ENCODE data around the gene FNDC4. TPM values are rescaled to one million over a fixed set of nuclear protein-coding genes. Genes with fewer than 3 reads are reported as not detected.

Gene FNDC4
- total RNA-seq, 1 donor from 2014 or later: 7.3 TPM

DNA sequence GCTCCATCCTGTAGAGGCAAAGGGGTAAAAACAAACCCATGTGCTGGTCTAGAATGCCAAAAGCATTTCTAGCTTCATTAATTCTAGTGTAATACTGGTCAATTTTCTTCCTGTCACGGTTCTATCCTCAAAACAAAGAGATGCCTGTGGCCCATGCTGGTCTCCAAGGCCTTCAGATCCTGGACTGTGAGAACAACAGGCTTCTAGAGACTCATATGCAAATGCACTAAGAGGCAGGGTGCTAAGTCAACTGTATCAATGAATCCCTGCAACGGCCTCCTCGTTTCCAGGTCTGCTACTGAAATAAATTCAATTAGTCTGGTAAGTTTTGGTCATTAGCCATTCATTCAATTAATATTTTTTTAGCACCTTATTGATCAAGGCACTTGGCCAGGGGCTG, 9.5 kb downstream of the FNDC4 start:
- Mint-ChIP-seq H3K4me1 (ENCODE audit: low read depth, unreplicated experiment) (no peaks in the 10 kb centered on the region), H3K9me3 (ENCODE audit: unreplicated experiment) (no peaks in the 10 kb centered on the region), H3K4me3 (ENCODE audit: unreplicated experiment) (no peak overlapping the region), H3K36me3 (ENCODE audit: low read depth, unreplicated experiment) (peaks cover 9% of the 10 kb centered on the region), H3K27ac (ENCODE audit: unreplicated experiment) (no peak overlapping the region), H3K27me3 (ENCODE audit: low read depth, unreplicated experiment) (no peaks in the 10 kb centered on the region)
- no peak overlapping the region for H3K4me3 ChIP-seq (ENCODE audit: insufficient read depth, low read depth, low read length)
- H4K20me1 ChIP-seq (ENCODE audit: insufficient read depth, low read length): no peaks in the 10 kb centered on the region
- peaks cover 4% of the 10 kb centered on the region for H3K36me3 ChIP-seq (ENCODE audit: insufficient read depth, low read length)
- no peak overlapping the region for H3K9ac ChIP-seq (ENCODE audit: low read length)
- no peak overlapping the region for H2AFZ ChIP-seq (ENCODE audit: low read depth, low read length)
- H3K79me2 ChIP-seq (ENCODE audit: insufficient read depth, low read length): peaks cover 10% of the 10 kb centered on the region
- H3K9me3 ChIP-seq (ENCODE audit: insufficient read depth, low read depth, low read length): no peaks in the 10 kb centered on the region
- DNase-seq (ENCODE audit: low read depth) (no peak), FAIRE-seq (no peak)
- H3K4me1 ChIP-seq (ENCODE audit: insufficient read depth, low read length): peaks cover 8% of the 10 kb centered on the region
- TF ChIP-seq, protein P1, sequence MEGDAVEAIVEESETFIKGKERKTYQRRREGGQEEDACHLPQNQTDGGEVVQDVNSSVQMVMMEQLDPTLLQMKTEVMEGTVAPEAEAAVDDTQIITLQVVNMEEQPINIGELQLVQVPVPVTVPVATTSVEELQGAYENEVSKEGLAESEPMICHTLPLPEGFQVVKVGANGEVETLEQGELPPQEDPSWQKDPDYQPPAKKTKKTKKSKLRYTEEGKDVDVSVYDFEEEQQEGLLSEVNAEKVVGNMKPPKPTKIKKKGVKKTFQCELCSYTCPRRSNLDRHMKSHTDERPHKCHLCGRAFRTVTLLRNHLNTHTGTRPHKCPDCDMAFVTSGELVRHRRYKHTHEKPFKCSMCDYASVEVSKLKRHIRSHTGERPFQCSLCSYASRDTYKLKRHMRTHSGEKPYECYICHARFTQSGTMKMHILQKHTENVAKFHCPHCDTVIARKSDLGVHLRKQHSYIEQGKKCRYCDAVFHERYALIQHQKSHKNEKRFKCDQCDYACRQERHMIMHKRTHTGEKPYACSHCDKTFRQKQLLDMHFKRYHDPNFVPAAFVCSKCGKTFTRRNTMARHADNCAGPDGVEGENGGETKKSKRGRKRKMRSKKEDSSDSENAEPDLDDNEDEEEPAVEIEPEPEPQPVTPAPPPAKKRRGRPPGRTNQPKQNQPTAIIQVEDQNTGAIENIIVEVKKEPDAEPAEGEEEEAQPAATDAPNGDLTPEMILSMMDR (IDR thresholded peaks at IDR 0.05; ENCODE audit: insufficient read depth, low read depth, low read length): no peak
- H3K27ac ChIP-seq (ENCODE audit: low read depth, low read length): no peak overlapping the region
- H3K4me2 ChIP-seq (ENCODE audit: low read length): no peak overlapping the region
- no peaks in the 10 kb centered on the region for H3K27me3 ChIP-seq (ENCODE audit: insufficient read depth, low read length)

DNA sequence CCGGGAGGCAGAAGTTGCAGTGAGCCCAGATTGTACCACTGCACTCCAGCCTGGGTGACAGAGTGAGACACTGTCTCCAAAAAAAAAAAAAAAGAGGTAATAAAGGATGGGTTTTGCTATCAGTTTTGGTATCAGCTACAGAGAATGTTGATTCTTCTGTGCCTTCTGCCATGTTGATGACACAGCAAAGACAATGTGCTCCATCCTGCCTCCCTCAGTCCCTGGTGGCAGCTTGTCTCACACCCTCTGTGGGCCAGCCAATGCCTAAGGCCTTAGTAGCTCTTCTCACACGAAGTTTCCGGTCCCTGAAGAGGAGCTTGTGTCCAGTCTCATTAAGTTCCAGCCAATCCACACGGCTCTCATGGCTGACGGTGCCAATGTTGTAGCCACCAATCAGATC, 23.0 kb downstream of the FNDC4 start:
- Histone ChIP-seq H3K9ac (ENCODE audit: low read length) (no peak overlapping the region), H3K79me2 (ENCODE audit: insufficient read depth, low read length) (no peaks in the 10 kb centered on the region), H4K20me1 (ENCODE audit: insufficient read depth, low read length) (no peaks in the 10 kb centered on the region), H3K36me3 (ENCODE audit: insufficient read depth, low read length) (peaks cover 25% of the 10 kb centered on the region), H2AFZ (ENCODE audit: low read depth, low read length) (no peak overlapping the region), H3K27me3 (ENCODE audit: insufficient read depth, low read length) (no peaks in the 10 kb centered on the region), H3K4me2 (ENCODE audit: low read length) (no peak overlapping the region), H3K4me1 (ENCODE audit: insufficient read depth, low read length) (no peaks in the 10 kb centered on the region), H3K9me3 (ENCODE audit: insufficient read depth, low read depth, low read length) (no peaks in the 10 kb centered on the region), H3K27ac (ENCODE audit: low read depth, low read length) (no peak overlapping the region), H3K4me3 (ENCODE audit: insufficient read depth, low read depth, low read length) (no peak overlapping the region)
- no peaks in the 10 kb centered on the region for H3K27me3 Mint-ChIP-seq (ENCODE audit: low read depth, unreplicated experiment)
- DNase-seq (ENCODE audit: low read depth): no peak
- H3K4me1 Mint-ChIP-seq (ENCODE audit: low read depth, unreplicated experiment): no peaks in the 10 kb centered on the region
- no peak for FAIRE-seq
- peaks cover 15% of the 10 kb centered on the region for H3K36me3 Mint-ChIP-seq (ENCODE audit: low read depth, unreplicated experiment)
- no peak overlapping the region for H3K4me3 Mint-ChIP-seq (ENCODE audit: unreplicated experiment)
- no peaks in the 10 kb centered on the region for H3K9me3 Mint-ChIP-seq (ENCODE audit: unreplicated experiment)
- TF ChIP-seq EZH2 (IDR thresholded peaks at IDR 0.05; ENCODE audit: insufficient read depth, low read length): no peak
- TF ChIP-seq, protein P1 (IDR thresholded peaks at IDR 0.05; ENCODE audit: insufficient read depth, low read depth, low read length): no peak
- H3K27ac Mint-ChIP-seq (ENCODE audit: unreplicated experiment): no peak overlapping the region

DNA sequence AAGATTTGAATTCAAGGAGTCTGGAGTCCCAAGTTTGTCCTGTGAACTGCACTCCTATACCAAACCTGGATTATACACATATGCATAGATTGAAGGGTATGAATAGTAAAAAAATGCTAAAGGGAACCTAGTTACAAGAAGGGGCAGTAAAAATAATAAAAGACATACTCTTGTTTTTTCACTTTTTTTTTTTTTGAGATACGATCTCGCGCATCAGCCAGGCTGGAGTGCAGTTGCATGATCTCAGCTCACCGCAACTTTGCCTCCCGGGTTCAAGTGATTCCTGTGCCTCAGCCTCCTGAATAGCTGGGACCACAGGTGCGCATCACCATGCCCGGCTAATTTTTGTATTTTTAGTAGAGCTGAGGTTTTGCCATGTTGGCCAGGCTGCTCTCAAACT, 30.6 kb downstream of the FNDC4 start:
- H4K20me1 ChIP-seq (ENCODE audit: insufficient read depth, low read length): no peaks in the 10 kb centered on the region
- no peaks in the 10 kb centered on the region for H3K4me1 Mint-ChIP-seq (ENCODE audit: low read depth, unreplicated experiment)
- H3K36me3 Mint-ChIP-seq (ENCODE audit: low read depth, unreplicated experiment): peaks cover 26% of the 10 kb centered on the region
- no peak overlapping the region for H3K4me2 ChIP-seq (ENCODE audit: low read length)
- FAIRE-seq (no peak), DNase-seq (ENCODE audit: low read depth) (no peak)
- H3K27ac ChIP-seq (ENCODE audit: low read depth, low read length): no peak overlapping the region
- no peak for TF ChIP-seq EZH2 (IDR thresholded peaks at IDR 0.05; ENCODE audit: insufficient read depth, low read length)
- TF ChIP-seq, protein P1 (IDR thresholded peaks at IDR 0.05; ENCODE audit: insufficient read depth, low read depth, low read length): no peak
- H3K27me3 Mint-ChIP-seq (ENCODE audit: low read depth, unreplicated experiment): no peaks in the 10 kb centered on the region
- no peak overlapping the region for H3K27ac Mint-ChIP-seq (ENCODE audit: unreplicated experiment)
- H3K9ac ChIP-seq (ENCODE audit: low read length): no peak overlapping the region
- no peak overlapping the region for H3K4me3 ChIP-seq (ENCODE audit: insufficient read depth, low read depth, low read length)
- H2AFZ ChIP-seq (ENCODE audit: low read depth, low read length): no peak overlapping the region
- H3K27me3 ChIP-seq (ENCODE audit: insufficient read depth, low read length): no peaks in the 10 kb centered on the region
- H3K4me1 ChIP-seq (ENCODE audit: insufficient read depth, low read length): no peaks in the 10 kb centered on the region
- H3K9me3 Mint-ChIP-seq (ENCODE audit: unreplicated experiment): peaks cover 1% of the 10 kb centered on the region
- H3K79me2 ChIP-seq (ENCODE audit: insufficient read depth, low read length): no peaks in the 10 kb centered on the region
- no peaks in the 10 kb centered on the region for H3K9me3 ChIP-seq (ENCODE audit: insufficient read depth, low read depth, low read length)
- H3K36me3 ChIP-seq (ENCODE audit: insufficient read depth, low read length): peaks cover 6% of the 10 kb centered on the region
- H3K4me3 Mint-ChIP-seq (ENCODE audit: unreplicated experiment): no peak overlapping the region

Data from astrocyte (in vitro differentiated cells and primary cell).